ENCODE results near the gene CADM3.

The CADM3 gene

GRCh38 chr1:159171254-159171687 is at the start of gene CADM3:
Gene CADM3 (plus strand): TSS chr1:159171615. CDS start chr1:159171766, 151 bp downstream.
- Histone ChIP-seq H3K27ac (ENCODE audit: low read length) (no peak within 1 kb of the TSS), H4K20me1 (ENCODE audit: insufficient read depth, low read length) (peaks cover 7% of the 10 kb centered on the region), H2AFZ (ENCODE audit: low read depth, low read length) (no peak within 1 kb of the TSS), H3K9ac (ENCODE audit: low read length) (no peak within 1 kb of the TSS), H3K4me3 (ENCODE audit: low read length) (no peak within 1 kb of the TSS), H3K36me3 (replicated peaks; ENCODE audit: low read depth, low read length) (no peaks in the 10 kb centered on the region), H3K4me1 (ENCODE audit: low read length) (no peaks in the 10 kb centered on the region), H3K27me3 (ENCODE audit: low read depth, low read length) (peaks cover 43% of the 10 kb centered on the region), H3K9me3 (ENCODE audit: insufficient read depth, low read length) (no peaks in the 10 kb centered on the region), H3K79me2 (ENCODE audit: low read length) (no peaks in the 10 kb centered on the region), H3K4me2 (ENCODE audit: low read length) (no peak within 1 kb of the TSS)
- no peak for TF ChIP-seq EZH2phosphoT487 (IDR thresholded peaks at IDR 0.05; ENCODE audit: low read depth)
- TF ChIP-seq, protein P1, sequence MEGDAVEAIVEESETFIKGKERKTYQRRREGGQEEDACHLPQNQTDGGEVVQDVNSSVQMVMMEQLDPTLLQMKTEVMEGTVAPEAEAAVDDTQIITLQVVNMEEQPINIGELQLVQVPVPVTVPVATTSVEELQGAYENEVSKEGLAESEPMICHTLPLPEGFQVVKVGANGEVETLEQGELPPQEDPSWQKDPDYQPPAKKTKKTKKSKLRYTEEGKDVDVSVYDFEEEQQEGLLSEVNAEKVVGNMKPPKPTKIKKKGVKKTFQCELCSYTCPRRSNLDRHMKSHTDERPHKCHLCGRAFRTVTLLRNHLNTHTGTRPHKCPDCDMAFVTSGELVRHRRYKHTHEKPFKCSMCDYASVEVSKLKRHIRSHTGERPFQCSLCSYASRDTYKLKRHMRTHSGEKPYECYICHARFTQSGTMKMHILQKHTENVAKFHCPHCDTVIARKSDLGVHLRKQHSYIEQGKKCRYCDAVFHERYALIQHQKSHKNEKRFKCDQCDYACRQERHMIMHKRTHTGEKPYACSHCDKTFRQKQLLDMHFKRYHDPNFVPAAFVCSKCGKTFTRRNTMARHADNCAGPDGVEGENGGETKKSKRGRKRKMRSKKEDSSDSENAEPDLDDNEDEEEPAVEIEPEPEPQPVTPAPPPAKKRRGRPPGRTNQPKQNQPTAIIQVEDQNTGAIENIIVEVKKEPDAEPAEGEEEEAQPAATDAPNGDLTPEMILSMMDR (IDR thresholded peaks at IDR 0.05; ENCODE audit: low read depth, low read length), result no peak

GRCh38 chr1:159122005-159122621 is 49.3 kb upstream of the CADM3 start:
- Histone ChIP-seq H3K36me3 (replicated peaks; ENCODE audit: low read depth, low read length) (no peaks in the 10 kb centered on the region), H2AFZ (ENCODE audit: low read depth, low read length) (no peak overlapping the region), H3K27ac (ENCODE audit: low read length) (peak overlapping the region; percentile 91), H3K9me3 (ENCODE audit: insufficient read depth, low read length) (no peaks in the 10 kb centered on the region), H3K79me2 (ENCODE audit: low read length) (no peaks in the 10 kb centered on the region), H3K9ac (ENCODE audit: low read length) (peak overlapping the region; percentile 61), H3K4me1 (ENCODE audit: low read length) (peaks cover 61% of the 10 kb centered on the region), H3K27me3 (ENCODE audit: low read depth, low read length) (no peaks in the 10 kb centered on the region), H3K4me3 (ENCODE audit: low read length) (peak overlapping the region; percentile 53), H3K4me2 (ENCODE audit: low read length) (peak overlapping the region; percentile 83), H4K20me1 (ENCODE audit: insufficient read depth, low read length) (no peaks in the 10 kb centered on the region)
- TF ChIP-seq EZH2phosphoT487 (IDR thresholded peaks at IDR 0.05; ENCODE audit: low read depth), result no peak
- TF ChIP-seq, protein P1 (IDR thresholded peaks at IDR 0.05; ENCODE audit: low read depth, low read length), result no peak

GRCh38 chr1:159123587-159123986 is 47.8 kb upstream of the CADM3 start:
- Histone ChIP-seq H3K27me3 (ENCODE audit: low read depth, low read length) (no peaks in the 10 kb centered on the region), H3K4me2 (ENCODE audit: low read length) (peak overlapping the region; percentile 68), H3K79me2 (ENCODE audit: low read length) (no peaks in the 10 kb centered on the region), H4K20me1 (ENCODE audit: insufficient read depth, low read length) (no peaks in the 10 kb centered on the region), H3K4me1 (ENCODE audit: low read length) (peaks cover 61% of the 10 kb centered on the region), H2AFZ (ENCODE audit: low read depth, low read length) (no peak overlapping the region), H3K9me3 (ENCODE audit: insufficient read depth, low read length) (no peaks in the 10 kb centered on the region), H3K27ac (ENCODE audit: low read length) (no peak overlapping the region), H3K36me3 (replicated peaks; ENCODE audit: low read depth, low read length) (no peaks in the 10 kb centered on the region), H3K9ac (ENCODE audit: low read length) (no peak overlapping the region), H3K4me3 (ENCODE audit: low read length) (no peak overlapping the region)
- TF ChIP-seq, protein P1 (IDR thresholded peaks at IDR 0.05; ENCODE audit: low read depth, low read length), result no peak
- TF ChIP-seq EZH2phosphoT487 (IDR thresholded peaks at IDR 0.05; ENCODE audit: low read depth), result no peak

- TF ChIP-seq, protein P1 (IDR thresholded peaks at IDR 0.05; ENCODE audit: low read depth, low read length), result peak; percentile 94
- TF ChIP-seq EZH2phosphoT487 (IDR thresholded peaks at IDR 0.05; ENCODE audit: low read depth), result no peak
- peak overlapping the region; percentile 27; the same call in 1 of the 2 replicates for H3K4me2 ChIP-seq (ENCODE audit: low read length)
- H3K9me3 ChIP-seq (ENCODE audit: insufficient read depth, low read length), result no peaks in the 10 kb centered on the region
- H3K27ac ChIP-seq (ENCODE audit: low read length), result no peak overlapping the region
- no peak overlapping the region for H2AFZ ChIP-seq (ENCODE audit: low read depth, low read length)
- H4K20me1 ChIP-seq (ENCODE audit: insufficient read depth, low read length), result no peaks in the 10 kb centered on the region
- peaks cover 3% of the 10 kb centered on the region; the same call in 1 of the 2 replicates for H3K4me1 ChIP-seq (ENCODE audit: low read length)
- no peak overlapping the region for H3K4me3 ChIP-seq (ENCODE audit: low read length)
- peaks cover 3% of the 10 kb centered on the region; the same call in 1 of the 2 replicates for H3K27me3 ChIP-seq (ENCODE audit: low read depth, low read length)
- H3K9ac ChIP-seq (ENCODE audit: low read length), result no peak overlapping the region
- H3K79me2 ChIP-seq (ENCODE audit: low read length), result no peaks in the 10 kb centered on the region
- H3K36me3 ChIP-seq (replicated peaks; ENCODE audit: low read depth, low read length), result no peaks in the 10 kb centered on the region
Observed at GRCh38 chr1:159132271-159132881, 39.0 kb upstream of the CADM3 start.

Data from OCI-LY3 (cell line).